ENCODE results near the gene GPR108.

DNA sequence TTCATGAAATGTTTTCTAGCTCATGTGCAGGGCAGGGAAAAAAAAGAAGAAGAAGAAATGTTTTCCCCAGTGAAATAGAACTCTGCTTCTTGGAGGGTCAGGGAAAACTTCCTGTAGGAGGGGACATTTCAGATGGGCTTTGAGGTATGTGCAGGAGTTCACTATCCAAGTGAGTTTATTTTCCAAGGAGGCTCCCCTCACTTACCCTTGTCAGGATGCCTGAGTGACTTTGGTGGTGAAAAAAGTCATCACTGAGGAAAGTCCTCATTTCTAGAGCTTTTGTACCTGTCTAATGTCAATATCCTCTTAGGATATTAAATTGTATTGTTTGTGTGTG, 16.3 kb downstream of the GPR108 start:
- no peak for TF ChIP-seq EZH2 (IDR thresholded peaks at IDR 0.05)
- TF ChIP-seq CTCF (IDR thresholded peaks at IDR 0.05): no peak
- TF ChIP-seq EZH2phosphoT487 (IDR thresholded peaks at IDR 0.05): no peak
